Pancreas (tissue), 10 donors: ENCODE measurements around the gene C22orf39. TPM values are rescaled to one million over a fixed set of nuclear protein-coding genes. Genes with fewer than 3 reads are reported as not detected.
A peak's percentile ranks its signal among the peaks of the same experiment; 100 is the strongest.

ENCODE experiments used
- ATAC-seq, 4 donors: fragments of 200-7000 bp; cut with Tn5 transposase; one replicate each; pipeline versions ENCODE4 v1.8.0 to v1.9.1; 2020; ENCODE audit warnings: mild to moderate bottlenecking in 4 of 4, moderate library complexity in 4 of 4
- DNase-seq, 6 donors: peaks; one replicate each; pipeline ENCODE4 v3.0.0-alpha.2; 2020
- FAIRE-seq: peaks from 2 replicates; lab custom pipeline; 2012; peaks lifted over from hg19 to GRCh38; lab: Jason Lieb, UNC
- H3K27ac ChIP-seq, 4 donors: fragments of 200-600 bp; sonication (generic); 1 replicate in 3 of 4; 2 replicates in 1 of 4; pipeline versions ENCODE4 v1.5.0 to v1.8.0; 2020
- H3K27me3 ChIP-seq, 4 donors: fragments of 200-600 bp; one replicate each; pipeline ENCODE4 v1.8.0; 2021
- H3K36me3 ChIP-seq, 3 donors: fragments of 200-600 bp; sonication (generic) in 1 of 3; one replicate each; pipeline versions ENCODE4 v1.5.0 to v1.8.0; 2020 to 2021
- H3K4me1 ChIP-seq, 3 donors: fragments of 200-600 bp; one replicate each; pipeline ENCODE4 v1.8.0; 2021
- H3K4me3 ChIP-seq, 4 donors: fragments of 200-600 bp; sonication (generic) in 2 of 4; one replicate each; pipeline versions ENCODE4 v1.5.0 to v1.8.0; 2020 to 2021
- H3K9me3 ChIP-seq, 4 donors: fragments of 200-600 bp; one replicate each; pipeline ENCODE4 v1.8.0; 2021
- WGBS, 2 donors: extraction: QIAGEN DNeasy Blood & Tissue Kit; methylation state at CpG; one replicate each; pipeline ENCODE4 v1.1.7; 2013; 5-methylcytosine and 5-hydroxymethylcytosine counted together
- intact Hi-C, 3 donors: fragments of 100-400 bp; cut with DNase I; formaldehyde crosslinking; loops; one replicate each; pipeline versions ENCODE4 v1.11.1 to v1.14.2; 2022
- polyA plus RNA-seq, 2 donors: library from polyadenylated mRNA; stranded (reverse); fragments of 200-250 nt; gene quantifications; one replicate each; pipeline ENCODE4 v1.2.3, GENCODE V29; 2013
- total RNA-seq, 6 donors: library from RNA; stranded (reverse); fragmentation: NEBNext Ultra II Directional in 4 of 6; extraction: Animal tissue kit (Norgen Biotek cat#: 25700) in 4 of 6; gene quantifications; one replicate each; pipeline versions ENCODE4 v1.2.1 to v1.2.4, GENCODE V29; 2021 to 2023
- TF ChIP-seq, protein P1 (sequence below), 4 donors: fragments of 200-600 bp; sonication (generic) in 3 of 4; IDR thresholded peaks; one replicate each; pipeline versions ENCODE4 v1.5.0 to v1.8.0; 2021; ENCODE audit warnings: antibody characterized with exemption in 4 of 4
- donor health status: healthy with polysubstance abuse.
- donor health status: DM: no; HTN: no; CAD: no; lungs with moderate emphysema.
- donor health status: DM: no; HTN: no; CAD: no.
- donor health status: control.
- donor health status: control.
- donor health status: Bipolar disorder and iron deficiency.
- donor health status: DM: yes; HTN: yes; CAD: no.
- donor health status: DM: no; HTN: no; CAD: no.
- donor health status: DM: no; HTN: no; CAD: no.
- donor health status: DM: yes; HTN: yes; CAD: no.

The C22orf39 gene
- total and polyA plus RNA-seq, 8 donors = 13.3 to 23.1 (median 19.5) TPM

DNA sequence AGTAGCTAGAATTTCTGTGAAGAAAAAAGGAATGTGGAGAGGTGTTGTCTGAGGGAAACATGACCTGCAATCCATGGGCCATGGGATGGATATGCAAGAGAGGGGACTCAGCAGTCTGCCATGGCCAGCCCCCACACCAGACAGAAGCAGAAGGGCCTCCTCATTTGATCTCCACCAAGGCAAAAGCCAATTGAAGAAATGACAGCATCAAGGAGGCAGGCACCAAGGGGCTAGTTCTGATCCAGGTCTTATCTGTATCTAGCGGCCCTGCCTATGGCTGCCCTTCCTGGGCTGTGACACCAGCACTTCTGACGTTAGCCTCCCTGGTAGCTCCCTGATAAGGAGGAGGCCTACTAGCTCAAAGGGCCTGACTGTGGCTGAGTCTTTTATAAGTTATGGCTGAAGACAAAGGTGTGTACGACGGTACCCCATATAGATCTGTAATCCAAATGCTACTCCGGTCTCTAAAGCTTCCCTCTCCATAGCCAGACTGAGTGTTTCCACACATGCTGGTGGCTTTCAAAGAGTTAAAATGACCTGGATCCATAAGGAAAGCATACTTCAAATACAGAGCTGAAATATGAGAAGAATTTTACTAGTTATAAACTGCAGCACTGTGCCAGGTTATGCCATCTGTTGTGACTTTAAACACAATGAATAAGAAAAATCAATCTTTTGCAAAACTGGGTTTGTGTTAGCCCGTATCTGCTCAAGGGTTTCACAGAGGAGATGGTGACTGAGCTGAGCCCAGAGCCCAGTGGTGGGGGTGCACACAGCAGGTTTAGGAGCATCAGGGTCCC is 50.4 kb downstream of the C22orf39 start:
- WGBS, 2 donors = 91 to 94% methylated on average over 6 of the region's 6 CpGs
- ATAC-seq = no peak
- H3K4me1 ChIP-seq = no peaks in the 10 kb centered on the region
- no peak for DNase-seq
- H3K4me3 ChIP-seq = no peak overlapping the region
- intact Hi-C loops = no loop called here
- H3K27ac ChIP-seq = no peak overlapping the region
- peaks cover 0 to 50% (median 0%) of the 10 kb centered on the region in 3 donors for H3K36me3 ChIP-seq
- no peaks in the 10 kb centered on the region for H3K9me3 ChIP-seq
- FAIRE-seq = no peak
- H3K27me3 ChIP-seq = no peaks in the 10 kb centered on the region
- TF ChIP-seq, protein P1, sequence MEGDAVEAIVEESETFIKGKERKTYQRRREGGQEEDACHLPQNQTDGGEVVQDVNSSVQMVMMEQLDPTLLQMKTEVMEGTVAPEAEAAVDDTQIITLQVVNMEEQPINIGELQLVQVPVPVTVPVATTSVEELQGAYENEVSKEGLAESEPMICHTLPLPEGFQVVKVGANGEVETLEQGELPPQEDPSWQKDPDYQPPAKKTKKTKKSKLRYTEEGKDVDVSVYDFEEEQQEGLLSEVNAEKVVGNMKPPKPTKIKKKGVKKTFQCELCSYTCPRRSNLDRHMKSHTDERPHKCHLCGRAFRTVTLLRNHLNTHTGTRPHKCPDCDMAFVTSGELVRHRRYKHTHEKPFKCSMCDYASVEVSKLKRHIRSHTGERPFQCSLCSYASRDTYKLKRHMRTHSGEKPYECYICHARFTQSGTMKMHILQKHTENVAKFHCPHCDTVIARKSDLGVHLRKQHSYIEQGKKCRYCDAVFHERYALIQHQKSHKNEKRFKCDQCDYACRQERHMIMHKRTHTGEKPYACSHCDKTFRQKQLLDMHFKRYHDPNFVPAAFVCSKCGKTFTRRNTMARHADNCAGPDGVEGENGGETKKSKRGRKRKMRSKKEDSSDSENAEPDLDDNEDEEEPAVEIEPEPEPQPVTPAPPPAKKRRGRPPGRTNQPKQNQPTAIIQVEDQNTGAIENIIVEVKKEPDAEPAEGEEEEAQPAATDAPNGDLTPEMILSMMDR (IDR thresholded peaks at IDR 0.05) = no peak

DNA sequence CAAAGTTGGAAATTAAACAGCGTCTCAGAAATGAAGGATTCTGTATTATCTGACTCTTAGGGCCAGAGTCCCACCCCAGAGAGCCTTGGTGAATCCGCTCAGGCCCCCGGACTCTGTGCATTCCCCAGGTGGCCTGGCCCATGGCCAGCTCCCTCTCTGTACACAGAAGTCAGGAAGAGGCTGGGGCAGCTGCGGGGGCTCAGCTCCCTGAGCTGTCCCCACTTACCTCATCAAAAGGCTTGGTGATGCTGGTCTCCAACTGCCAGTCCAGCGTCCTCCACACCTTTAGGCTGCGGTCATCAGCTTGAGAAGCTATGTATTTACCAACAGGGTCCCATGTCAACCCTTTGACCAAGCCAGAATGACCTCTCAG is 51.0 kb downstream of the C22orf39 start:
- no peak for FAIRE-seq
- no peak for DNase-seq
- 90 to 94% methylated on average over 6 of the region's 6 CpGs for WGBS, 2 donors

DNA sequence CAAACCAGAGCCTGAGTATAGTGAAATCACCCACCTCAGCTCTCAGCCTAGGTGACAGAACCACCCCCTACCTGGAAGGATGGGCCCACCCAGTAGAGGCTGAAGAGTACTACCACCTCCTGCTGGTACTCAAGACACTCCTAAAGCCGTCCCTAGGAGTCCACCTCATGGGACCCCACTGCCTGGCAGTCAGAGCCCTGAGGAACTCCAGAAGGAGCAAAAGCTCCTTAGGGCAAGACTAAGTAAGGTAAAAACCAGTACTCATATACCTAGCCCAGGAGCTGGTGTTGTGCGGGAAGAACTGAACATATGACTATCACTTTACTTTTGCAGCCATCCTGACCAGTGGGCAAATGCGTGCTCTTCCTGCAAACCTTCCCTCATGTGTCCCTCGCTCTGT is 52.2 kb downstream of the C22orf39 start:
- intact Hi-C loops = no loop called here

More for the DNA sequence above, 51.0 kb downstream of the C22orf39 start:
- no peak overlapping the region for H3K27ac ChIP-seq
- TF ChIP-seq, protein P1 (IDR thresholded peaks at IDR 0.05) = no peak
- peaks cover 0 to 55% (median 0%) of the 10 kb centered on the region in 3 donors for H3K36me3 ChIP-seq
- intact Hi-C loops = no loop called here
- no peaks in the 10 kb centered on the region for H3K4me1 ChIP-seq
- no peak for ATAC-seq
- H3K27me3 ChIP-seq = no peaks in the 10 kb centered on the region
- no peak overlapping the region for H3K4me3 ChIP-seq
- H3K9me3 ChIP-seq = no peaks in the 10 kb centered on the region

DNA sequence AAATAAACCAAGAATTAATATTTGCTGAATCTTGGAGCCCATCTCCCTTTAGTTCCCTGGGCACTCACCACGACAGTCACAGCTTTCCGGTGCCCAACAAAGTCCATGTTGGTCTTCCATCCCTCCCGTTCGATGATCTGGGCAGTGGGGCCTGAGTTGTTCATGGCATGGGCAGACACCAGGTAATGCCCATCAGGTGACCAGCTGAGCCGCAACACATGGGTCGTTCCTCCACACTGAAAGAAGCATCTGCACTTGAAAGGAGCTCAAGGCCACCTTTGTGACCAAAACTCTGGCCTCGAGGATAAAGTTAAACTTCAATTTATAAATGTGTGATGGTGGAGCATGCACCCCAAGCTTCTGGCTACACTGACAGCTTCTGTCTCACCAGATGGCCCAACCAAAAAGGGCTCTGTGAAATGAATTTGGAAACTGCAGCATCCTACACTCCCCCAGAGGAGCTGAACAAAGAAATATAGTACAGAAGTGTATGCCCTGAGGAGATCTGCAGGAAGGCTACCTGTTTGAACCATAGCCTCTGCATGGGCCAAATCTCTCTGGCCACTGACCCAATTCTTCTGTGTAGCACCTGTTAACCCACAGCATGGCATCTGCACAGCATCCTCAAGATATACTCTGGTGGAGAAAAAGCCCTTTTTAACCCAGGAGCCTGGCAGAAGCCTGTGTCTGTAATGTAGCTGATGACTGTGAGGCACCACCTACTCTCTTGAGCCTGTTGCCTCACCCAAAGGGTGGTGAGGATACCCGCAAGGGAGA is 53.0 kb downstream of the C22orf39 start:
- Histone ChIP-seq H3K4me3 (no peak overlapping the region), H3K27me3 (no peaks in the 10 kb centered on the region), H3K4me1 (no peaks in the 10 kb centered on the region), H3K27ac (no peak overlapping the region), H3K36me3 (peaks cover 0 to 55% (median 0%) of the 10 kb centered on the region in 3 donors), H3K9me3 (no peaks in the 10 kb centered on the region)
- TF ChIP-seq, protein P1 (IDR thresholded peaks at IDR 0.05) = no peak
- FAIRE-seq = no peak
- intact Hi-C loops = no loop called here
- DNase-seq = peak in 1 of 6 donors; percentile 16
- 85 to 88% methylated on average over 8 of the region's 8 CpGs for WGBS, 2 donors
- no peak for ATAC-seq

More for the DNA sequence above, 52.2 kb downstream of the C22orf39 start:
- Histone ChIP-seq H3K27me3 (no peaks in the 10 kb centered on the region), H3K36me3 (peaks cover 0 to 55% (median 0%) of the 10 kb centered on the region in 3 donors), H3K9me3 (no peaks in the 10 kb centered on the region), H3K4me1 (no peaks in the 10 kb centered on the region), H3K4me3 (no peak overlapping the region), H3K27ac (no peak overlapping the region)
- FAIRE-seq (no peak), DNase-seq (peak in 1 of 6 donors; percentile 5), ATAC-seq (no peak)
- 94 to 95% methylated on average over 4 of the region's 4 CpGs for WGBS, 2 donors
- TF ChIP-seq, protein P1 (IDR thresholded peaks at IDR 0.05) = no peak
